Activated CD8-positive, alpha-beta memory T cell treated with anti-CD3 and anti-CD28 coated beads for 36 hours (primary cell): Measurements from ENCODE around the gene IGF2BP1. TPM values are rescaled to one million over a fixed set of nuclear protein-coding genes. Genes with fewer than 3 reads are reported as not detected.
"Not testable (repeated sequence)": the region's sequence is repeated elsewhere in the genome, so short reads cannot be mapped to it uniquely, and the experiment has no call there.

Experiments used
- CTCF ChIA-PET: fragments of 350-600 bp; sonication (Branson Sonifier 250); formaldehyde crosslinking; loops from one replicate; lab custom pipeline; 2021; ENCODE audit warnings: antibody characterized with exemption; lab: Charles Lee
- POLR2A ChIA-PET: fragments of 350-600 bp; sonication (Branson Sonifier 250); formaldehyde crosslinking; loops from one replicate; lab custom pipeline; 2021; ENCODE audit warnings: antibody characterized with exemption; lab: Charles Lee
- total RNA-seq, 2 experiments: library from RNA; stranded (reverse); gene quantifications; one replicate each; pipeline ENCODE4 v1.2.3, GENCODE V29; 2021

IGF2BP1 gene
- total RNA-seq, 2 experiments from 2014 or later = 0.40 to 0.59 TPM

GRCh38 chr17:49015179-49015923 lies 18.2 kb downstream of the IGF2BP1 start:
- POLR2A ChIA-PET = no interaction called here

DNA sequence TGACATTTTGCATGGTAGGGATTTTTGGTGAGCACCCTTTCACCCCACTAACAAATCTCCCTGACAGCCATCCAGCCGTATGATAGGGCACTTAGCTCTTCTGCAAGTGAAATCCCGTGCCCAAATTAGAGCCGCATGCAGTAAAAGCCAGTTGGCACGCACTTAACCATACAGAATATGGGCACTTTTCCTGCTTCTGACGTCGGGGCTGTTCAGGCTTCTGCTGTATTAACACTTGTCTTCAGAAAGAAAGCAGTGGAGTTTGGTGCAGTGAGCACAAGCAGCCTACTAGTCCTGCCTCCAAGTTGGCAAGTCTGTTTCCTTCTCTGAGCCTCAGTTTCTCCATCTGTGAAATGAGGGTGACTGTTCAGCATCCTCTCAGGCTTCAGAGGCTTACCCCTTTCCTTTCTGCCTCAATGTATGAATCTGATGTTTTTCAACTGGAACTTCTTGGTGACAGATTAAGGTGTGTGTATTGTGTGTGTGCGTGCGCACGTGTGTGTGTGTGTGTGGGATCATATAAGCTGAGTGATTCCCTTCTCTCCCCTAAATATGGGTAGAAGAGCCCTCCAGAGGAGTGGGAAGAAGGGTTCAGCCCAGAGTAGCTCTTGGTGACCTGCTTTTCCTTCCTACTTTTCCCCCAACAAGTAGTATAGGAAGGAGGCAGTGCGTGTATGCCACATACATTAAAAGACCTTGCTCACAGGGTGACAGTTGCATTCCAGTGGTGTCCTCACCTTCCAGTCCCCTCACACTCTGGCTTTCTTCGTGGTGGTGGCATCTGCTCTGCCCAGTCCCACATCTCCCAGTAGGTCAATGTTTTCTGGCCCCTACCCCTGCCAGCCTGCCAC lies 19.0 kb downstream of the IGF2BP1 start:
- ChIA-PET POLR2A (no interaction called here), CTCF (interaction anchor here (1.5 to 2.5 kb wide), 2 partner anchors 18 to 121 kb away, joined by 3 to 7 read pairs; no protein-coding TSS in a partner anchor)

More at GRCh38 chr17:49015179-49015923, 18.2 kb downstream of the IGF2BP1 start:
- CTCF ChIA-PET = interaction anchor here (0.6 to 2.5 kb wide), 4 partner anchors 17 to 190 kb away, joined by 3 to 7 read pairs (median 5); no protein-coding TSS in a partner anchor

GRCh38 chr17:49016775-49017463 lies 19.7 kb downstream of the IGF2BP1 start:
- ChIA-PET CTCF (interaction anchor here (2.5 kb wide), 1 partner anchor 17 kb away, joined by 7 read pairs; no protein-coding TSS in a partner anchor), POLR2A (no interaction called here)

DNA sequence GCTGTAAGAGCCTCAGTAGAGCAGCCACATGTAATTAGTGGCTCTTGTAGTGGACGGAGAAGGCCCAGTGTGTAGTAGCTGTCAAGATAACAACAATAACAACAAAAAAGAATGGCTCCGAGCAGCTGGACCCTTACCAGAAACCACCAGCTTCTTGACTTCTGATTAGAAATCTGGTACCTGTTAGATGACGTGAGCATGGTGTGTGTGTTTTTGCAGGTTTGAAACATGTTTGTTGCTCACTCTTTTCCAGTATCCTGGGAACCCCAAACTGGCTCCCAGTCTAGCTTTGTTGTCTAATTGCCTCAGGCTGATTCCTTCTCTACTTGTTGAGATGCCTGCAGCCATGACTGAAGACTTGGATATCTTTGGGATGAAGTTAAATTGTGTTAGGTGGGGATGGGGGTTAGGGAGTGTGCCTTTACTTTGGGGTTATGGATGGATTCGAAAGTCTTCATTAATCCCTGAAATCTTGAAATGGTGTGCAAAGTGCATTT lies 21.0 kb downstream of the IGF2BP1 start:
- ChIA-PET CTCF (no interaction called here), POLR2A (no interaction called here)

DNA sequence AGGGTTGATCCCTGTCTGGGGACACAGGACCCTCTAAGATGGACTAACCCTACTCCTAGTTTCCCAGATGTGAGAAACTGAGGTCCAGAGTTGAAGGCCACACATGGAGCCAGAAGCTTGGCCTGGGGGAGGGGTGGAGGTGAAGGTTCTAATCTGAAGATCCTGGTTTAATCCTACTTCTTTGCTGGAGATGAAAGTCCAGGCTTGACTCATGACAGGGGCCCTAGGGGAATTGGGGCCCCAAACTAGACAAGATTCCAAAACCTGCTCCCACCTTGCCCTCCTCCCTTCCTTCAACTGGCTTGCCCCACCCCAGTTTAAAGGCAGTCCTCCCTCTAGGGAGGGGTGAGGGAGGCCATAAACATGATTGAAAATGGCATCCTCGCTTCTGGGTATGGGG lies 21.6 kb downstream of the IGF2BP1 start:
- ChIA-PET POLR2A (no interaction called here), CTCF (no interaction called here)

GRCh38 chr17:49020609-49021008 lies 23.4 kb downstream of the IGF2BP1 start:
- ChIA-PET CTCF (no interaction called here), POLR2A (no interaction called here)

GRCh38 chr17:49021095-49021767 lies 24.0 kb downstream of the IGF2BP1 start:
- ChIA-PET POLR2A (no interaction called here), CTCF (interaction anchor here (0.6 kb wide), 1 partner anchor 37 kb away, joined by 3 read pairs; no protein-coding TSS in a partner anchor)

DNA sequence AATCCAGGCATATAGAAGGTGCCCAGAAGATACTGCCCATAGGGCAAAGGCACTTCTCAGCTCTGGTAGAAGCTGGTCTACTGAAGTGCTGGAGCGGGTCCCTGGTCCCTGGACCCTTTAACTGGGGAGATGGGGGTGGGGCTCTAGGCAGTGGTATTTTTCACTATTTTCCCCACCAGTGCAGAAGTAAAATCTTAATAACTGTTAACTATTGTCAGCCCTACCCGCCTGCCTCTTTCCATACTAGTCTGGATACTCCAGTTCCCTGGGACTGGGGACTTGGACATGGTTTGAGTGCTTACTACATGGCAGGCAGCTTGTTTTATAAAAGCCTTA lies 24.6 kb downstream of the IGF2BP1 start:
- ChIA-PET CTCF (interaction anchor here (0.6 kb wide), 1 partner anchor 37 kb away, joined by 3 read pairs; no protein-coding TSS in a partner anchor), POLR2A (no interaction called here)

GRCh38 chr17:49022391-49022941 lies 25.3 kb downstream of the IGF2BP1 start:
- POLR2A ChIA-PET = no interaction called here
- CTCF ChIA-PET = no interaction called here

- ChIA-PET POLR2A (no interaction called here), CTCF (interaction anchor here (0.8 kb wide), 1 partner anchor 9 kb away, joined by 3 read pairs; no protein-coding TSS in a partner anchor)
Observed at GRCh38 chr17:49024523-49024922, 27.3 kb downstream of the IGF2BP1 start.

GRCh38 chr17:49026447-49026846 lies 29.3 kb downstream of the IGF2BP1 start:
- CTCF ChIA-PET, POLR2A ChIA-PET: not testable (repeated sequence)

- POLR2A ChIA-PET = no interaction called here
- CTCF ChIA-PET = no interaction called here
Observed at GRCh38 chr17:49028271-49028670, 31.1 kb downstream of the IGF2BP1 start.

GRCh38 chr17:49029801-49030200 lies 32.6 kb downstream of the IGF2BP1 start:
- ChIA-PET POLR2A (no interaction called here), CTCF (interaction anchor here (0.6 to 1.3 kb wide), 3 partner anchors 24 to 351 kb away, joined by 3 read pairs; no protein-coding TSS in a partner anchor)

DNA sequence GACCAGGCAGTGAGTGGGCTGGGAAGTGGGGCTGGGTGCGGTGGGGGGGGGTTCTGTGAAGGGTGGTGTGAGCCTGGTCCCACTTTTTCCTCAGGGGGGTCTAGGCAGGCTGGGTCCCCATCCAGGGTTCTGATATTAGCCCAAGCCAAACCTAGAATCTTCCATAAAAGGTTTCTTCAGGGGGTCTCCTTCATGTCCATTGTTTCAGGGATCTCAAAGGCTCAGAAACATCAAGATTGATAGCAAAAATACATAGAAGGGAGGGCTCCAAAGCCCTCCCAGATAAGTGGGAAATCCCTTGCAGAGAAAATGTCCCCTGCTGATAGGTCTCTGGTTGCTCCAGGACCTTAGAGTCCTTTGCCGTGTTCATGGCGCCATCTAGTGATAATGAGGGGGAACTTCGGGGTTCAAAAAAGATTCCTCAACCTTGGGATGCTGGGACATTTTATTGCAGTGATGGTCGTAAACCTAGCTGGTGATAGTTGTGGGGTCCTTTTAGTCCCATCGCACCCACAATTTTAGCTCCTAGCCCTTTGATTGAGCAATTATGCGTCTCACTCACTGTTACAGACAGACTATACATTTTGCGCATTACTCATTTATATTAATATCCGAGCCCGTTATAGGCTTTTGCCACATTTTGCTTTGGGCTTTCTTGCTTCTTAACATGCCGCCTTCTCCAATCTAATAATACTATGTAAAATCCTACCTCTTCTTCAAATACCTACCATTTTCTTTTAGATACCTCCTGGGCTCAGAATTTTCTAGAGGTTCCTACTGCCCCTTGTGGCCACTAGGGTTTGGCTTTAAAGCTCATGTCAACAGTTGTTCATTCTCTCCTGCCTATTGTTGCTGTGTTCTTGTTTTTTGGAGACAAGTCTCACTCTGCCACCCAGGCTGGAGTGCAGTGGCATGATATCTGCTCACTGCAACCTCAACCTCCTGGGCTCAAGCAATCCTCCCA lies 35.1 kb downstream of the IGF2BP1 start:
- POLR2A ChIA-PET = no interaction called here

GRCh38 chr17:49035470-49036269 lies 38.5 kb downstream of the IGF2BP1 start:
- POLR2A ChIA-PET = no interaction called here
- CTCF ChIA-PET = interaction anchor here (0.6 to 2.0 kb wide), 7 partner anchors 8 to 357 kb away, joined by 3 to 8 read pairs (median 3); no protein-coding TSS in a partner anchor

More for the DNA sequence above, 35.1 kb downstream of the IGF2BP1 start:
- CTCF ChIA-PET = interaction anchor here (0.6 to 1.3 kb wide), 16 partner anchors 18 to 1393 kb away, joined by 3 to 7 read pairs (median 3); no protein-coding TSS in a partner anchor

- ChIA-PET POLR2A (no interaction called here), CTCF (interaction anchor here (0.6 to 2.0 kb wide), 6 partner anchors 9 to 358 kb away, joined by 3 to 8 read pairs (median 4); no protein-coding TSS in a partner anchor)
Observed at GRCh38 chr17:49036270-49036626, 39.1 kb downstream of the IGF2BP1 start.
